NCI-H1105 treated with DMSO at 0.1 percent for 48 hours (cell line): ENCODE results near the gene SOBP.

Experiments used
- DNase-seq: peaks from one replicate; lab custom pipeline; 2025; lab: John Stamatoyannopoulos, UW

SOBP gene

DNA sequence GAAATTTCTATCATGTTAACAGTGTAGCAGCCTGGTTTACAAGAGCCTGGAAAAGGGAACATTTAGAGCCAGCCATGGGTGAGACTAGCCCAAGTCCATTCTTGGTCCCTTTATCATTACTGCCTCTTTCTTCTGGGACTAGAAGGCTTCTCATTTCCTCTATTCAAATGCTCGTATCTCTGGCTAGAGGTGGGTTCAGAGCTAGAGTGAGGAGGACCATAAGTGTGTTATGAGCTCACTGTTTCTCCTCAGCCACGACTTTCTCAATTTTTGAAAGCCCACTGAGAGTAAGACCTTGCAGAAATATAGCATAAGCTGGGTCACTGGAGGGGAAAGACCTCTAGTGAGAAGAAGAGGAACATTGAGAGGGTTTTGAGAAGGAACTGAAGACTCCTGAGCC, 100.0 kb downstream of the SOBP start:
- no peak for DNase-seq

DNA sequence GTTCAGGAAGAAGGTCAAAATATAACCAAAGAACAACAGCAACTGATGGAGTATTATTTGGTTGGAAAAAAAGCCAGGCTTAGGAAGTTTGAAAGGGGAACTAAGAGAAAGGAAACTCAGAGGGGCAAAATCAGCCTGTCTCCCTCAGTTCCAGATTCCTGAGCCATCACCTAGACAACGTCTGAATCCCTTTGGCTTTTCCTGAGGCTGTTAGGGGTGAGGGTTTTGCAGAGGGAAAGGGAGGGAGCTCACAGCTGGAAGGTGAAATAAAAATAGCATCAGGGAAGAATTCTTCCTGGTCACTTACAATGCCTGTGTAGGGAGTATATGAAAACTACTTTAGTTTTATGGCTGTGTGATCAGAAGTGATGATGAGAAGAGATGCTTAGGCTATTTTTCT, 100.5 kb downstream of the SOBP start:
- no peak for DNase-seq

DNA sequence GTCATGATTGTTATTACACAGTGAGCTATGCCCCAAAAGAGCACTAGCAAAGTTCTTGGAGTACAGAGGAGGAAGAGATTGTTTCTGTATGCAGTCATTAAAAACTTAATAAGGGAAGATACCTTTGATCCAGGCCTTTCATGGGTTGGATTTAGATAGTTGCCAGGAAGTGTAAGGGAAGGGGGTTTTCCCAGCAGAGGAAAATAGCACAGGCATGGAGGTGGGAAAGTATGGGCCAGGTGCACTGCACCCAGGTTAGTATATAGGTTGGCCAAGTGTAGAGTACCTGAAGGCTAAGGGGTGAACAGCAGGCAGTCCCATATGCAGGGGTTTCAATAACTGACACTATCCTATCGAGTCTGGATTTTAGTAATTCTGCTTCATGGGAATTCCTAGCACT, 101.4 kb downstream of the SOBP start:
- DNase-seq: no peak

DNA sequence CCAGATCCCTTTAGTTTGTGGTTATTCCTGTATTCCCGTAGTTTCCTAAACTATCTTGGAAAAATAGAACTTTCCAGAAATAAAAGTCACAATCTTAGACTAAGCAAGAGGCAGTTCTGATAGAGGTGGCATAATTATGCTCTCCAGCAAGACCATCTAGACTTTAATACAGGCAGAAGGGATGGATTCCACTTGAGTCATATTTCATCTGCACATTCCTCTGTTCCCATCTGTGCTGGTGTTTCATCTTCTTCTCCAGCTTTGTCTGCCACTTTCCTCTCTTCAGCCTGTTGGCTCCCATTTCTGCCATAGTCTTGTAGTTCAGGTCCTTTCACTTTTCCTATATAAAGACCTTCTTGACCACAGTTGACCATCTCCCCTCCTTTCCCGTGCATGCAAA, 102.9 kb downstream of the SOBP start:
- DNase-seq: no peak

DNA sequence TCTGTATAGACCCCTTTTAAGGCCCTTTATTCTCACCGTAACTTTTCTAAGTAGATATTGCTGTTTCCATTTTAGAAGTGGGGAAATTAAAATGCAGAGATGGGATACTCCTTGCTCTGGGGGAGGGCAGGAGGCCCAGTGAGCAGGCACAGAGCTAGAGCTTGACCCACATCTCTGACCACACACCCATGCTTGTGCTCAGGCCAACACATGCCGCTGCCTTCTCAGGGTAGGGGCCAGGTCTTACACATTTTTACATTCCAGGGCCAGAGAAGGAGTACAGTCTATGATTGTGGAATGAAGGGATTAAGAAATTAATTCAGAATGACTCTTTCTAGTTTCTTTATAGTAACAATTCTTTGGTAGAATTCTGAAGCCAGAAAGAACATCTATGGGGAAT, 104.8 kb downstream of the SOBP start:
- no peak for DNase-seq

DNA sequence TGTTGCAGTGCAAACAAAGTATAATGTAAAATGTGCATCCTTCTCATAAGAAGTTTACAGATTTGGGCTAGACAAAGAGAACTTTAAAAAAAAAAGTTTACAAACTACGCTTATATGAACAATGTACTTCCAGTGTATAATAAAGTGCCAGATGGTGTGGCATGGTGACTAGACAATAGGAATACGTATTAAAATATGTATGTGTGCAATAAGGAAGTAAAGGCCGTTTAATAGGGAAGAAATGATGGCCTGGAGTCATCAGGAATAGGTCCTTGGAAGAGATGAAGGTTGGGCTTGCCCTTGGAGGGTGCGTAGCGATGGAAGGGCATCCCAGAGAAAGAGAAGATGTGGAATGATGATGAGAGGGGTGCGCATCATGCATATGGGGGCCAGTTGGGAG, 108.2 kb downstream of the SOBP start:
- DNase-seq: no peak

DNA sequence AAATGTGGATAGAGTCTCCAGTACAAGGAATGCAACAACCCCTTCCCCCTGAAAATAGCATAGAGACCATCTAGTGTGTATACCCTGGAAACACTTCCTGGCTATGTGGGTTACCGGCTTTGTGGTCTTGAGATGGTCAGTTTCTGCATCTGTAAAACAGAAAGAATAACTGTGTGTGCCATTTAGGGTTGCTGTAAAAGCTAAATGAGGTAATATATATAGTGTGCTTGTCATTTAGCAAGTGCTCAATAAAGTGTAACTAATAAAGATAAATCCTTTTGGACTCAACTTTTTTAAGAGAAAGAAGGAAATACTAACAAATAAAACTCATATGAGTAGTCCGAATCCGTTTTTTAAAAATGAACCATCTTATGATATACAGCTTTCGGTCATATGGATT, 109.1 kb downstream of the SOBP start:
- DNase-seq: no peak

DNA sequence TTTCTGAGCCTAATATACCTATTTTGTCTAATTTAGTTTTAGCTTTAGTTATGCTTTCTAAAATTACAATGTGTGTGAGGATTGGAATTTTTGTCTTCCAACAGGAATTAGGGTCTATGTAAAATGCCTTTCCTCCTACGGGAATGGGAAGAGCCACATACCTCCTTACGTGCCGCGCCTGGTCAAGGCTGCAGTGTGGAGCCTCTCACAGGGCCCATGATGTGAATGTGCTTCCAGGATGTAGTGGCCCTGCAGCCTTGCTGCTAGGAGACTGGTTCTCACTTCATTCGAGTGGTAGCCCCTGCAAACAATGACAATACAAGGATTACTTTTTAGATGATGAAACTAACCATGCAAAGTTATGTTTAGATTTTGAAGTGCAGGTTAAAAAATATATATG, 110.2 kb downstream of the SOBP start:
- no peak for DNase-seq

DNA sequence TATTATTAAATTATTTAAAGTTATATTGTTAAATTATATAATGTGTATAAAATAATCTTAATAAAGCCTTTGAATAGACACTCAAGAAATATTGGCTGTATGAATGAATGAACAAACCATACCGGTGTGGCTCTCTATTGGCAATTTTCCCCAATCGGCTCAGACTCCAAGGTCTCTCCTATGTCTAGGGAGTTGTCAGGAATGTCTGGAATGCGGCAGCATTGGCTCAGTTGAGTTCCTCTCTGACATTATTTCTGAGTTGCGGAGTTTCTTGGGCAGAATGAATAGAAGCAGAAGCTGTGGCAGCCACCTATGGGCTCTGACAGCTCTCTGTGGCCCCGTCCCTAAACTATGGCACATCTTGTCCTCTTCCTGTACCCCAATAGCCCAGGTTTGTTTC, 111.0 kb downstream of the SOBP start:
- DNase-seq: no peak

DNA sequence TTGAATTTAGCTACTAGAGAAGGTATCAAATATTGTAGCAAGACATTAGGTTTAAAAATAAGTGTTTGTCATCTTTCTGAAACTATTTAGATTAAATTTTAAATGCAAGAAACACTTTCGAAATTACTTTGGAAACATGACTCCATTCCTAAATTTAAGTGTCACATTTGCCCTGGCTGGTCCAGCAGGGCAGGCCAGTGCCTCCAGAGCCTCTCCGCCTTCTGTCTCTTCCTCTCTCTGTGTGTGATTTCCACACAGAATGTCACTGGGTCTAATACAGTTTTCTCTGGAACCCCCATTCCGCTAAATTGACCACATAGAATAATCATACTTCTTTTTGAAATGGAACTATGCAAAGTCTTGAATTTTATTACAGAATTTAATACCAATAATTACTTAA, 111.5 kb downstream of the SOBP start:
- no peak for DNase-seq

DNA sequence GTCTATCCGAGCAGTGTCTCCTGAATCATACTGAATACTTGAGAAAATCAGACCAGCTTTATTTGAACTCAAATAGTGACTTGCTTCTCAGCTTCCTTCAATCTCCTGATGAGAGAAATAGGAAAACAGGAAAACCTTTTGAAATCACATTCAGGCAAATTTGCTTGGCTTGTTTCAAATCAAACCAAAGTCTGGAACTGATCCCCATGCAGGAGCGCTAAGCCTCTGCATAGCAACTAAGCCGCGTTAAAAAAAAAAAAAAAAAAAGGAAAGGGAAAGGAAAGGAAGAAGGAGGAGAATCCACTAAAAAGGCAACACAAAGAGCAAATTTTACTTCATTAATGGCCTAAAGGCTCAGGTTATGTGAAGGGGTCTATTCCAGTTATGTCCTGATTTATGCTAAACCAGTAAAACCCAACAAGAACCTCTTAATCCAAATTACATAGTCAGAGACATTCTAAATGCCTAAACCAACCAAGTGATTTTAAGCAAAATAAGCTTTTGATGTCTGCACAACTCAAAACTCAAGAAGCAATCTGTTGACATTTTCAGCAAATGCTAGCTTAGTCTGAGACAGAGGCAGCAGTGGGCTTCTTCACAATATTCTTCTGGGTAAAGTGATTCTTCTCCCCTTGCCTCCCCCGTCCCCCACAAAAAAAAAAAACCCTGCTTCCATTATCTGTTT, 112.5 kb downstream of the SOBP start:
- DNase-seq: no peak

DNA sequence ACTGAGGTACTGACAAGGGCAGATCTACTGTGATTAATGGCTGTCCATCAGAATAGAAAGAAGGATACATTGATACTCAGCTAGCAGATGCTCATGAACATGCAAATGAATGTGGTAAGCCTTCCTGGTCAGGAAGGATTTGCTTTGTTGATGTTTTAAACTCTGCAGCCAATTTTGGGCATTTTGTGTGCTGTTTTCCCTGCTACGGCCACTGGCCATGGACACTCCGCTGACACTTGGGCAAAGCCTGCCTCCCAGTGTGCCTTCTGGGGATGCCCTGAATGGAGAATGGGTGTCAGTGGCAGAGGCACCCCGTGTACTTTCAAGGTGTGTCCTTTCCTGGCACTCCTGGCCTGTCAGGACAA, 113.1 kb downstream of the SOBP start:
- DNase-seq: no peak

DNA sequence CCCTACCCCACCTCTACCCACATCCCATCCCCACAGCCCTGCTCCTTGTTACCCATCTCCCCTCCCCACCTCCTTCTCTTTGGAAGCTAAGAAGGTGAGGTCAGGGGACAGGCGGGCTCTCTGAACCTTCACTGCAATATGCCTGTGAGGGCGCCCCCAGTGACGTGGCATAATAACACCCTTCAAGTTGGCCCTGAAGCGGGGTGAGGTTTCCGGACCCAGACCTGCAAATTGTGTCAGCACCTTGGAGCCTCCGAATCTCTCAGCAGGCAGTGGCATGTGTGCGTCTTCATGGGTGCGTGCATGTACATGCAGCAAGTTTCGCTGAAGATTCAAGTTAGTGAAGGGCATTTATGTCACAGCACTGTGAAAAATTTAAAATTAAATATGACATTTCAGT, 114.6 kb downstream of the SOBP start:
- no peak for DNase-seq

DNA sequence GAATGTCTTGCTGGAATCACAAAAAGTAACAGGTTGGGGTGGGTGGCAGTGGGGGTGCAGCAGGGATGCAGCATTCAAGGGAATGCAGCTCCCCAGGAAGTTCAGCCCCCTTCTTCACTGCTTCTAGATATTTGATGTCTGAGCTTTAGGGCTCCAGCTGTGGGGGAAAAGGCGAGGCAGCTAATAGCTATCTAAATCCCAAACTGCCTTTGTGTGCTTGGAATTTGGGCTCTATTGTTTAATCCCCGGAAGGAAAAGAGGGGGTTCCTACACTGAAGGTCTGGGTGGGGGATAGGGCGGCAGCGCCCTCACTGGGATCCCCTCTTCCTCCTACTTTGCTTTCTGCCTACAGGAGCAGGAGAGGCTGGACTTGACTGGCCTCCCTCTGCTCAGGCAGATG, 116.5 kb downstream of the SOBP start:
- DNase-seq: no peak

DNA sequence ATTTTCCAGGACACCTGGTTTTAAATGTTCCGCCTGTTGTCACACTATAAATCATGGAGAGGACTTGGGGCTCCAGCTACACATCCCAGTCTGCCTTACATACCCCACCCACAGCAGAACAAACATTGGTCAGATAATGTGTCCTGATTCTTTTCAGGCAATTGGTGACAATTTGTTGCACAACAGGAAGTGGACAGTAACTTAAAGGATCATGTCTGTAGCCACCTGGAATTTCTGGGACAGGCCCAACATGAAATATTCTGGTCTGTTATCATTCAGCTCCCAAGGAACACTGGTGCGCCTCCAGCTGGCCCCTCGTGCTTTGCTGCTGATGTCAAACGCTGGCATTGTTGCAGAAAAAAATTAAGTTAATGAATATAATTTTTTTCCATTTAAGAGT, 117.2 kb downstream of the SOBP start:
- no peak for DNase-seq

DNA sequence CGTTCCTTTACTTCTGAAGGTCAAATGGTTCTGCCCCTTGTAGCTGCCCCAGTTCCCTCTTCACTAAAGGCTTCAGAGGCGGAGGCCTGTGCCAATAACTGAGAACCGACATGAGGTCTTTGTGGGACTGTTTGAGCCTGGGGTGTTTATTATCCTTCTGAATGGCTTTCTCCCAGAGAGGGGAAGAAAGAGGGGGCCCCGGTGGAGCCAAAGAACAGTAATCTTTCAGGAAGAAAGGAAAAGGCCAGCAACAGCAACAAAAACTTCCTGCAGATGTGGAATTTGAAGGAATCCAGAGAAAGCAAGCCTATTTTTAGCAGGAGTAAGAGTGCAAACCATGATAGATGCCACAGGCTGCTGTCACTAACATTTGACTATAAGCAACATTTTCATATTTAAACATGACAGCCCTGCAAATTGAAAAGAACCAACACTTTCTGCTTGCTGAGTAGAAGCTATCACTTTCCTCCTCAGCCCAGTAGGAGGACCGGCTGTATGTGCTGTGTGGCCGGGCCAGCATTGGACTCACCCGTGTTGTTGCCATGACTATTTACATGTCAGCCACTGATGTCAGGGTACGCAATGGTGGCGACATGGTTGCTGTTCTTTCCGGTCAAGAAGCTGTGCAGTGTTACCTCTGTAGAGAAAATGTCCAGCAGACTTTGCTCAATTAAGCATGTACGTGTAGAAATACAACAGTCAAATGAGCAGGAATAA, 121.3 kb downstream of the SOBP start:
- no peak for DNase-seq

DNA sequence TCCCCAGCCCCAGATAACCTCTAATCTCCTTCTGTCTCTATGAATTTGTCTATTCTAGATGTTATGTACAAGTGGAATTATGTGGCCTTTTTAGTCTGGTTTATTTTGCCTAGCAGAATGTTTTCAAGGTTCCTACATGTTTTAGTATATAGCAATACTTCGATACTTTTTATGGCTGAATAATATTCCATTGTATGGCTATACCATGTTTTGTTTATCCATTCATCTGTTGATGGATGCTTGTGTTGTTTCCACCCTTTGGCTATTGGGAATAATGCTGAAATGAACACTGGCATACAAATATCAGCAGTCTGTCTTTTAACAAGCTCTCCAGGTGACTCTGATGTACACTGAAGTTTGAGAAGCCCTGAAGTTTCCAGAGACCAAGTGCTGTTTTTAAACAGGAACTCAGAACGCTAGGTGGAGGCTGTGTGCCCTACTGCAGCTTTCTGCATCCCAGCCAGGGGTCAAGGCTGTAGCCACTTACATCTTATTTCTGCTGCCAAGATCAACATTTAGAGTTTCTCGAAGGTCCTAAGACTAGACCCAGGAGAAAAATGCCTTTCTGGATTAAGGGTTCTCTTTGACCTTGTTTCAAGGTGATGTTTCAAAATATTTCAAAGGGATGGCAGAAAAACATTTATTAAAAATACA, 123.0 kb downstream of the SOBP start:
- DNase-seq: no peak

DNA sequence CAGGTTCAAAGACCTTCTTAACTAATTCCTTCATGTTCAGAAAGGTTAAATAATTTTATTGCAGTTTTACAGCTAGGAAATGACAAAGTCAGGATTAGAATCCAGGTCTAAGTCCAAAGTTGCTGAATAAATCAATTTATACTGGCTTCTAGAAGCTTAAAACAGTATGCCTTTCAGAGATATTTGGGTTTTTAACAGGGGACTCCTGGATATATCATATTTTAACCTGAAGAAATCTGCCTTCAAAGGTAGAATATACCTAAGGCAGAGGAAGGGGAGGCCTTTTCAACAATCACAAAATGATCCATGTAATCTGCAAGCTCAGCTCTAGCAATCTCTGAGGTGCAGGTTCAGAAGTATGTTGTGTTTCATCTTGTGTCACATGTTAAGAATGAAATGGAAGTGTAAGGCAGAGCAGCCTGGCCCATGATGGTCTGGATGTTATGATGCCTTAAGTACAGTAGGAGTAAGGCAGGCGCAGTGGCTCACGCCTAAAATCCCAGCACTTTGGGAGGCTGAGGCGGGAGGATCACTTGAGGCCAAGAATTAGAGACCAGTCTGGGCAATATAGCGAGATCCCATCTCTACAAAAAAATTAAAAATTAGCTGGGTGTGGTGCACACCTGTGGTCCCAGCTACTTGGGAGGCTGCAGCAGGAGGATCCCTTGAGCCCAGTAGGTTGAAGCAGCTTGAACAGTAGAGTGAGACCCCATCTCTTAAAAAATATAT, 123.9 kb downstream of the SOBP start:
- DNase-seq: no peak

DNA sequence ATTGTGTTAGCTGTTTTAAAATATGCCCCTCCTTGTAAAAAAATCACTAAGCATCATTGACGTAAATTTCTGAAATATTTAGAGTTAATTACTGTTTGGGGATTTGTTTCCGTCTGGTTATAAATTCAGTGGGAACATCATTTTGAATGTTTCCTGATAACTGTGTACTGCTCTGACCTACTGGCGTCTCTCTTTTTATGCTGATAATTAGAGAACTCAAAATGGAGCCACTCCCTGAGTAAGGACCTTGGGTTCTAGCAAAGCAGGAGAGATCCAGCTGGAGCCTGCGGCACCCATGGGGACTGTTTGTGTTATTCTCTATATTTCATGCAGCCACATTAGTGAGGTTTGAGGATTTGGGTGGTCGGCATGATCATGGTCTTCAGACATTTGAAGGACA, 124.9 kb downstream of the SOBP start:
- DNase-seq: no peak

DNA sequence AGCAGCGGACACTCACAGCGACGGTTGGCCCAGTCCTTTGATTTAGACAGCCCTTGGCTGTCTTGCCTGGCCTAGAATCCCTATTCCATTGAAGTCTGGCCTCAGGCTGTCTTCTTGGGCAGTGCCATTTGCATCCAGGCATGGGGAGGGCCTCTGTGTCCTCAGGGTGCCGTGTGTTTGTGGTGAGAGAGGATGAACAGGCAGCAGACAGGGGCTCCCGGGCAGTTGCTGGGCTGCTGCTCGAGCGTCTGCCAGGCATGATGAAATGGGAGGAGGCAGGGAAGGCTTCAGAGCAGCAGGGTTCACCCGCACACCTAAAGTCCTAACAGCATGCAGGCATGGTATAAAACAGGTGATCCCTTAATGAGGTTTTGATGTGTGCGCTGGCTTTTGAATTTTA, 126.9 kb downstream of the SOBP start:
- no peak for DNase-seq

DNA sequence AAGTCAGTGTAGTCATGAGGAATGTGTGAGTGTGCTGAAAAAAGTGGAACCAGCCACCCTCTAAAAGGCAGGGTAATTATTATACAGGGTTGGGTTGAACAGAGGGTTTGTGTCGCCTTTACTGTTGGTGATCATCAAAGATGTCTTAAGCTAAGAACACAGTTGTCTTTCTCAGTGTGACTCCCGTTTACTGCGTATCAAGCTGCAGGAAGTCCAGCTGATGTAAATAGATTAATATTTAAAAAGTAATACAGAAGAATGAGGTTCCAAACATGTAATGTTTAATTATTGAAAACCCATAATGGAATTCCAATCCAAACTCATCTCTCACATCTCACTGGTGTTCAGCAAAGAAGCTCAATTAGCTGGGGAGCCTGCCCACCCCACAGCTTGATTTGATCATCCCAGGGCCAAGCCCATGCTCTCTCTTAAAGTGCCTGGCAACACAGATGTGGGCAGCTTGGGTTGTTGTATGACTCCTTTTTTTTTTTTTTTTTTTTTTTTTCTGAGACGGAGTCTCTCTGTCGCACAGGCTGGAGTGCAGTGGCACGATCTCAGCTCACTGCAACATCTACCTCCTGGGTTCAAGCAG, 127.5 kb downstream of the SOBP start:
- DNase-seq: no peak

DNA sequence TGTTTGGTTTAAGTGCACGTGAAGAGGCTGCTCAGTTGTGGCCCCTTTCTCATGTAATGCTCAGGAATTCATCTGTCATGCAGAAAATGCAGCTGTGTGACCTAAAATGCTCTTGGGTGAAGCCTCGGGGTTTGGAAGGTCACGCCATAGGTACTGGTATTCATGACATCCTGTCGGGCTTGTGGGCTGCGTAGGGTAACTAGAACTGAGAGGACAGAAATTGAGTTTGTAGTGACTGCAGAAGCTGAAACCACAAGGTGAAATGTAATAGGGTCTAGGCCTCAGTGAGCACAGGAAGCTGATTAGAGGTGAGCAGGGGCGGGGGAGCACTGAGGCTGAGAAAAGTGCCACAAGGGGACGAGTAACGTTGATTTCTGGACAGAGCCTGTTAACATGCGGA, 128.8 kb downstream of the SOBP start:
- DNase-seq: no peak

DNA sequence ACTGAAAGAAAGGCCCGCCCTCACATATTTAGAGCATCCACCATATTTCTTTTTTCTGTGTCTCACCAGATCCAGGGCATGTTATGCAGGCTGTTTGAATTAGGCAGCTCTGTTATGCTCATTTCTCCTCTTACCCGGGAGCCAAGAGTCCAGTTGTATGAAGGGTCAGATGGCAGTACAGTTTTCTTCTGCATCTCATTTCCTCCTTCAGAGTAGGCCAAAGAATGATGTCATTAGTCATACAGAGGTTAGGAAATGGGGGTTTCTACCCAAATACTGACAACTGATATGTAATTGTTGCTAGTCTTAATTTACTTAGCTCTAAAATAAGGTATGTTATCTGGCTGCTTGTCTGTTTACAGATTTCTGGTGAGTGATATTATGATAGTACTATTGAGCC, 130.8 kb downstream of the SOBP start:
- no peak for DNase-seq
